ENCODE results near the gene GIGYF1. TPM values are rescaled to one million over a fixed set of nuclear protein-coding genes. Genes with fewer than 3 reads are reported as not detected.
A peak's percentile ranks its signal among the peaks of the same experiment; 100 is the strongest.

GIGYF1 gene
- total and polyA plus RNA-seq, 8 donors, result 10.5 to 127 (median 33.6) TPM

DNA sequence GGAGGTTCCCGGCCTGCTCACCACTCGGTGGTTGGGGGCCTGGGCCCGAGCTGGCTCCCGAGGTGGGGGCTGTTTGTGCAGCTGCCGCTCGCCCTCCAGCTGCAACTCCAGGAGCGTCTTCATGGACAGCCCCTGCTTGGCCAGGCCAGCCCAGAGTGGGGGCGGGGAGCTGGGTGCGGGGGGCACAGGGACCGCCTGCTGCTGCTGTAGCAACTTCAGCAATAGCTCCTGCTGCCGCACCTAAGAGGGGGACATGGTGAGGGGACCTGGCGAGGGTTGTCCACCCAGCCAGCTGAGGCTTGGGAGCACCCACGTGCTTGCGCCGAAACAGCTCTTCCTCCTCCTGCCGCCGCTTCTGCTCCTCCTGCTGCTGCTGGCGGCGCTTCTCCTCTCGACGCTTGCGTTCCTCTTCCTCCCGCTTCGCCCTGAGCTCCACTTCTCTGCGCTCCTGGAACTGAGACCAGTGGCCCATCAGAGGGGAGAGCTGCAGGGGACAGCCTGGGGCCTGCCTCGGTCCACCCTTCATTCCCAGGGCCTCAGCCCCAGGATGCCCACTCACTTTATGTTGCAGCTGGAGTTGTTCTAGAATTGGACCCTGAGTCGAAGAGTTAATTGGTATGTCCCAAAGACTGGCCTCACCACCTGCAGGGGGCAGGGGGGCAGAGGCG lies 10.9 kb downstream of the GIGYF1 start:
- H3K4me1 ChIP-seq, result peaks cover 5 to 34% (median 27%) of the 10 kb centered on the region in 4 donors
- no peak overlapping the region for H3K4me3 ChIP-seq
- H3K9me3 ChIP-seq, result no peaks in the 10 kb centered on the region
- peaks cover 79 to 100% (median 98%) of the 10 kb centered on the region in 4 donors for H3K36me3 ChIP-seq
- intact Hi-C loops (cut with DNase I; ENCODE audit: low total_unique reads), result no loop called here
- H3K27ac ChIP-seq, result no peak overlapping the region
- DNase-seq, result peak in 1 of 2 donors; percentile 17
- WGBS, 5 donors, result 85 to 87% (median 86%) methylated on average over 20 to 28 of the region's 28 CpGs
- H3K27me3 ChIP-seq, result no peaks in the 10 kb centered on the region
- TF ChIP-seq EP300 (IDR thresholded peaks at IDR 0.05) (no peak), POLR2AphosphoS5 (IDR thresholded peaks at IDR 0.05) (no peak), POLR2A (IDR thresholded peaks at IDR 0.05) (no peak)
- TF ChIP-seq, protein P1, sequence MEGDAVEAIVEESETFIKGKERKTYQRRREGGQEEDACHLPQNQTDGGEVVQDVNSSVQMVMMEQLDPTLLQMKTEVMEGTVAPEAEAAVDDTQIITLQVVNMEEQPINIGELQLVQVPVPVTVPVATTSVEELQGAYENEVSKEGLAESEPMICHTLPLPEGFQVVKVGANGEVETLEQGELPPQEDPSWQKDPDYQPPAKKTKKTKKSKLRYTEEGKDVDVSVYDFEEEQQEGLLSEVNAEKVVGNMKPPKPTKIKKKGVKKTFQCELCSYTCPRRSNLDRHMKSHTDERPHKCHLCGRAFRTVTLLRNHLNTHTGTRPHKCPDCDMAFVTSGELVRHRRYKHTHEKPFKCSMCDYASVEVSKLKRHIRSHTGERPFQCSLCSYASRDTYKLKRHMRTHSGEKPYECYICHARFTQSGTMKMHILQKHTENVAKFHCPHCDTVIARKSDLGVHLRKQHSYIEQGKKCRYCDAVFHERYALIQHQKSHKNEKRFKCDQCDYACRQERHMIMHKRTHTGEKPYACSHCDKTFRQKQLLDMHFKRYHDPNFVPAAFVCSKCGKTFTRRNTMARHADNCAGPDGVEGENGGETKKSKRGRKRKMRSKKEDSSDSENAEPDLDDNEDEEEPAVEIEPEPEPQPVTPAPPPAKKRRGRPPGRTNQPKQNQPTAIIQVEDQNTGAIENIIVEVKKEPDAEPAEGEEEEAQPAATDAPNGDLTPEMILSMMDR (IDR thresholded peaks at IDR 0.05), result no peak

DNA sequence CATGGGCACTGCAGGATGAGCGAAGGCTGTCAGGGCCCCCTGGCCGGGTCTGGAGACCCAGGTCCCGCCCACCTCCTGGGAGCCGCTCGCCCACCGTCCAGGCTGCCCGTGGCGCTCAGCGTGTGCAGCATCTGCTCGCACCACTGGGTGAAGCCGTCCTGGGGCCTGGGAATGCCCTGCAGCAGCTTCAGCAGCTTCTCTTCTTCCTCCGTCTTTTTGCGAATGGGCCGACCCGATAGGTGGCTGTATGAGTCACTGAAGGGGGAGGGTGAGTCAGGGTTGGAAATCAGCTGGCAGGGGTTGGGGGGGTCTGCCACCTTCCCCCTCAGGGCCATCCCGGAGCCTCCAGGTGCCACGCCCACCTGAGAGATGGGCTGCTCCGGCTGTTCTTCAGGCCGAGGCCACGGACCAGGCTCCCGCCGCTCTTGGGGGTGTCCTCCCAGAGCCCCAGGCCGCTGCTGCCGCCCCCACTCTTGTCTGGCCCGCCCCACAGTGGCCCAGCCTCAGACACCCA lies 11.8 kb downstream of the GIGYF1 start:
- Histone ChIP-seq H3K4me1 (peaks cover 5 to 37% (median 27%) of the 10 kb centered on the region in 4 donors), H3K27ac (peak overlapping the region in 1 of 5 donors; percentile 19), H3K4me3 (no peak overlapping the region), H3K36me3 (peaks cover 79 to 100% (median 98%) of the 10 kb centered on the region in 4 donors), H3K27me3 (no peaks in the 10 kb centered on the region), H3K9me3 (no peaks in the 10 kb centered on the region)
- WGBS, 5 donors, result 66 to 81% (median 75%) methylated on average over 8 to 25 of the region's 25 CpGs
- TF ChIP-seq POLR2AphosphoS5 (IDR thresholded peaks at IDR 0.05), result no peak
- TF ChIP-seq, protein P1 (IDR thresholded peaks at IDR 0.05), result no peak
- TF ChIP-seq POLR2A (IDR thresholded peaks at IDR 0.05), result no peak
- TF ChIP-seq EP300 (IDR thresholded peaks at IDR 0.05), result no peak
- no peak for DNase-seq
- intact Hi-C loops (cut with DNase I; ENCODE audit: low total_unique reads), result no loop called here

DNA sequence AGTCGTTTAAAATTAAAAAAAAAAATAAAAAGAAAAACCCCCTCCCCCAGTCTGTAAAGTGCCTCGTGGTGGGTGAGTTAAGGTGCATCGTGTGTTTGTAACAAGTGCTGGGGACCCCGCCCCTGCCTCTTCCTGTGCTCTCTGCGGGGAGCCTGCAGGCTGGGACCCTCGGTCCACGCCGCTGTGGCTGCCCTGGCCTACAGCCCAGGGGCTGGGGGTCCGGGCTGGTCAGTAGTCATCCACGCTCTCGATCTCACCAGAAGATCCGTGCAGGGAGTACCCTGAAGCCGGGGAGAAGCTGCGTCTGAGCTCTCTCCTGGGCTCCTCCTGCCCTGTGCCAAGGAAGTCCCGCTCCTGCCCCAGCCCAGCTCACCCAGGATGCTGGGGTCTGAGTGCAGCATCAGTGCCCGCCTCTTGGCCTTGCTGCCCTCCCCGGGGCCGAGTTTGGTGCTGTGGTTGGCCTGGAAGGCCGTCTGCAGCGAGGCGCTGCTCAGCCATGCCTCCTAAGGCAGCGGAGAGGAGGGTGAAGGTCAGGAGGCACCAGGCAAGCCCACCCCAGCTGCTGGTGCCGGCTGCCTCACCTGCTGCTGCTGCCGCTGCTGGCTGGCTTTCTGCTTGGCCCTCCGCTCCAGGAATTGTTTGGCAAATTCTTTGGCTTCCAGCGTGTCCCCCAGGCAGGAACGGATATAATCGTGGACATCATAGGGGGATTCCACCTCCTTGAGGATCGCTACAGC lies 12.4 kb downstream of the GIGYF1 start:
- intact Hi-C loops (cut with DNase I; ENCODE audit: low total_unique reads), result no loop called here
- peak in 1 of 2 donors; percentile 21 for DNase-seq
- no peaks in the 10 kb centered on the region for H3K27me3 ChIP-seq
- H3K36me3 ChIP-seq, result peaks cover 79 to 100% (median 98%) of the 10 kb centered on the region in 4 donors
- WGBS, 5 donors, result 74 to 82% (median 80%) methylated on average over 17 to 29 of the region's 29 CpGs
- no peaks in the 10 kb centered on the region for H3K9me3 ChIP-seq
- no peak for TF ChIP-seq EP300 (IDR thresholded peaks at IDR 0.05)
- TF ChIP-seq POLR2AphosphoS5 (IDR thresholded peaks at IDR 0.05), result no peak
- TF ChIP-seq, protein P1 (IDR thresholded peaks at IDR 0.05), result no peak
- no peak for TF ChIP-seq POLR2A (IDR thresholded peaks at IDR 0.05)
- H3K27ac ChIP-seq, result peak overlapping the region in 2 of 5 donors; percentile 19 to 67
- H3K4me1 ChIP-seq, result peaks cover 5 to 43% (median 28%) of the 10 kb centered on the region in 4 donors
- H3K4me3 ChIP-seq, result no peak overlapping the region

DNA sequence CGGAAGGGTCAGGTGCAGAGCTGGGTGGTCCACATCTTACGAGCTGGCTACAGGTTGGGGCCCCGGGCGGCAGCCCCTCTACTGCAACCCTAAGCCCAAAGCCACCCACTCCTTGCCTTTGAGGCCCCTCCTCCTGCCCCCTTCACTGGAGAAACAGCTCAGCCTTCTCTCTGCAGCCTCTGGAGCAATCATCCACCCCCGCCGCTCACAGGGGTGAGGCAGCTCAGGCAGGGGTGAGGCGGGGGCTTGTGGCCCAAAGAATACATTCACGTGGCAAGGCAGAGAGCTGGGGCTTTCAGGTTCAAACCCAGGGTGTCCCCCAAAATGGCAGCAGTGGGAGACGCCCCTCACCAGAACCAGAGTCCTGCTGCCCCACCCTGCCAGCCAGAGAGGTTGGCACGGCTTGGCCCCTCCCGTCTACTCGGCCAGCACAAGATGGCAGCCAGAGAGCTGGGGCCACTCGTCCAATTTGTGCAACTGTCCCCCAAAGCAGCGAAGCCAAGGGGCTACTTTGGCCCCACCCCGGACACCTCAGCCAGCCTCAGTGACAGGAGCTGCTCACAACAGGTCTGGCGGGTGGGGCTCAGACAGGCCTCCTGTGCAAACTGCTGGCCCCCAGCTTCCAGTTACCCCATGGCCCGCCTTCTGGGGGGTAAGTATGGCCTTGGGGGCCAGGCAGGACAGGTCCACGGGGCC lies 13.3 kb downstream of the GIGYF1 start:
- H3K9me3 ChIP-seq, result no peaks in the 10 kb centered on the region
- H3K4me3 ChIP-seq, result no peak overlapping the region
- peak overlapping the region in 4 of 5 donors; percentile 49 to 75 (median 68) for H3K27ac ChIP-seq
- H3K4me1 ChIP-seq, result peaks cover 9 to 51% (median 36%) of the 10 kb centered on the region in 4 donors
- intact Hi-C loops (cut with DNase I; ENCODE audit: low total_unique reads), result no loop called here
- 79 to 83% (median 81%) methylated on average over 18 of the region's 18 CpGs for WGBS, 5 donors
- peaks cover 72 to 95% (median 92%) of the 10 kb centered on the region in 4 donors for H3K36me3 ChIP-seq
- H3K27me3 ChIP-seq, result no peaks in the 10 kb centered on the region
- TF ChIP-seq, protein P1 (IDR thresholded peaks at IDR 0.05), result no peak
- TF ChIP-seq EP300 (IDR thresholded peaks at IDR 0.05), result no peak
- TF ChIP-seq POLR2AphosphoS5 (IDR thresholded peaks at IDR 0.05), result no peak
- TF ChIP-seq POLR2A (IDR thresholded peaks at IDR 0.05), result no peak
- peak in 1 of 2 donors; percentile 30 for DNase-seq

Data from stomach (tissue), 9 donors.